Breast epithelium (tissue), 4 donors: ENCODE data around the gene LLGL1. TPM values are rescaled to one million over a fixed set of nuclear protein-coding genes. Genes with fewer than 3 reads are reported as not detected.
A peak's percentile ranks its signal among the peaks of the same experiment; 100 is the strongest.

Experiments
- DNase-seq, 2 donors: peaks; one replicate each; pipeline ENCODE4 v3.0.0-alpha.2; 2019; ENCODE audit warnings: low spot score in 2 of 2
- H3K27ac ChIP-seq, 2 donors: fragments of 200-600 bp; sonication (generic) in 1 of 2; one replicate each; pipeline ENCODE4 v1.5.1; 2016 to 2019; ENCODE audit warnings: mild to moderate bottlenecking in 1 of 2
- H3K27me3 ChIP-seq, 2 donors: fragments of 200-600 bp; sonication (generic) in 1 of 2; one replicate each; pipeline versions ENCODE4 v1.5.1 to v1.6.0; 2017 to 2019; ENCODE audit warnings: control low read depth in 1 of 2, mild to moderate bottlenecking in 1 of 2
- H3K36me3 ChIP-seq: fragments of 200-600 bp; one replicate; pipeline ENCODE4 v1.5.1; 2019
- H3K4me1 ChIP-seq, 2 donors: fragments of 200-600 bp; sonication (generic); one replicate each; pipeline ENCODE4 v1.5.1; 2016 to 2019; ENCODE audit warnings: control low read depth in 1 of 2
- H3K4me3 ChIP-seq, 3 donors: fragments of 200-600 bp; sonication (generic); 1 replicate in 2 of 3; 2 replicates in 1 of 3; pipeline ENCODE4 v1.5.1; 2016 to 2019; ENCODE audit warnings: mild to moderate bottlenecking in 3 of 3, moderate library complexity in 2 of 3
- H3K9me3 ChIP-seq, 2 donors: fragments of 200-600 bp; sonication (generic) in 1 of 2; one replicate each; pipeline ENCODE4 v1.5.1; 2016 to 2019; ENCODE audit warnings: control low read depth in 1 of 2
- POLR2A ChIP-seq: fragments of 450-650 bp; IDR thresholded peaks from one replicate; pipeline ENCODE4 v1.6.1; 2016; ENCODE audit warnings: antibody characterized with exemption, mild to moderate bottlenecking, moderate library complexity
- POLR2AphosphoS5 ChIP-seq, 3 donors: sonication (generic); formaldehyde crosslinking; IDR thresholded peaks; one replicate each; pipeline ENCODE4 v1.6.1; 2017; ENCODE audit warnings: antibody characterized with exemption in 3 of 3
- intact Hi-C: fragments of 100-400 bp; cut with DNase I; formaldehyde crosslinking; loops from one replicate; pipeline ENCODE4 v1.15.1; 2023; ENCODE audit warnings: low total_unique reads
- total RNA-seq, 3 donors: library from RNA; depleted of rRNA; stranded (reverse); fragments of >200 nt; gene quantifications; one replicate each; pipeline ENCODE4 v1.1.0, GENCODE V29; 2016
- TF ChIP-seq, protein P1 (sequence below), 3 donors: fragments of 450-650 bp; IDR thresholded peaks; one replicate each; pipeline ENCODE4 v1.5.1; 2016 to 2017; ENCODE audit warnings: antibody characterized with exemption in 3 of 3, mild to moderate bottlenecking in 3 of 3, moderate library complexity in 3 of 3

Gene LLGL1
- total RNA-seq, 3 donors from 2014 or later: 16.0 to 21.6 (median 18.4) TPM

DNA sequence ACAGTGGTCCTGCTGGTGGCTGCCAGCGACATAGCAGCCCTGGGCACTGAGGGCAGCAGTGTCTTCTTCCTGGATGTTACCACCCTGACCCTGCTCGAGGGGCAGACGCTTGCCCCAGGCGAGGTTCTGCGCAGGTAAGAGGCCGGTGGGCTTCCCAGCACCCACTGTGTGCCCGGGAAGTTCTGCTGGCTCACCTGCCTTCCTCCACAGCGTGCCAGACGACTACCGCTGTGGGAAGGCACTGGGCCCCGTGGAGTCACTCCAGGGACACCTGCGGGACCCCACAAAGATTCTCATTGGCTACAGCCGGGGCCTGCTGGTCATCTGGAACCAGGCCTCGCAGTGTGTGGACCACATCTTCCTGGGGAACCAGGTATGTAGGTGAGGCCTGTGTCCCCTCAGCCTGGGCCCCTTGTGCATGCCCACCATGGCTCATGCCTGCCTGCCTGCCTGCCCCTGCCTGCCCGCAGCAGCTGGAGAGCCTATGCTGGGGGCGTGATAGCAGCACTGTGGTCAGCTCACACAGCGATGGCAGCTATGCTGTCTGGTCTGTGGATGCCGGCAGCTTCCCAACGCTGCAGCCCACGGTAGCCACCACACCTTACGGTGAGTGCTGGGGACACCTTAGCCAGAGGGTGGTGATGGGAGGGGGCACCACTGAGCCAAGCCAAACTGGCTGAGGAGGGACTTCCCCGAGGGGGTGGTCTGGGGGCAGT lies 8.5 kb downstream of the LLGL1 start:
- no peaks in the 10 kb centered on the region for H3K27me3 ChIP-seq
- no peak overlapping the region for H3K27ac ChIP-seq
- peaks cover 0 to 6% of the 10 kb centered on the region in 2 donors for H3K4me1 ChIP-seq
- no peaks in the 10 kb centered on the region for H3K36me3 ChIP-seq
- no peak overlapping the region for H3K4me3 ChIP-seq
- TF ChIP-seq, protein P1, sequence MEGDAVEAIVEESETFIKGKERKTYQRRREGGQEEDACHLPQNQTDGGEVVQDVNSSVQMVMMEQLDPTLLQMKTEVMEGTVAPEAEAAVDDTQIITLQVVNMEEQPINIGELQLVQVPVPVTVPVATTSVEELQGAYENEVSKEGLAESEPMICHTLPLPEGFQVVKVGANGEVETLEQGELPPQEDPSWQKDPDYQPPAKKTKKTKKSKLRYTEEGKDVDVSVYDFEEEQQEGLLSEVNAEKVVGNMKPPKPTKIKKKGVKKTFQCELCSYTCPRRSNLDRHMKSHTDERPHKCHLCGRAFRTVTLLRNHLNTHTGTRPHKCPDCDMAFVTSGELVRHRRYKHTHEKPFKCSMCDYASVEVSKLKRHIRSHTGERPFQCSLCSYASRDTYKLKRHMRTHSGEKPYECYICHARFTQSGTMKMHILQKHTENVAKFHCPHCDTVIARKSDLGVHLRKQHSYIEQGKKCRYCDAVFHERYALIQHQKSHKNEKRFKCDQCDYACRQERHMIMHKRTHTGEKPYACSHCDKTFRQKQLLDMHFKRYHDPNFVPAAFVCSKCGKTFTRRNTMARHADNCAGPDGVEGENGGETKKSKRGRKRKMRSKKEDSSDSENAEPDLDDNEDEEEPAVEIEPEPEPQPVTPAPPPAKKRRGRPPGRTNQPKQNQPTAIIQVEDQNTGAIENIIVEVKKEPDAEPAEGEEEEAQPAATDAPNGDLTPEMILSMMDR (IDR thresholded peaks at IDR 0.05): no peak
- TF ChIP-seq POLR2AphosphoS5 (IDR thresholded peaks at IDR 0.05): no peak
- no peak for DNase-seq
- no peaks in the 10 kb centered on the region for H3K9me3 ChIP-seq
- intact Hi-C loops: no loop called here

DNA sequence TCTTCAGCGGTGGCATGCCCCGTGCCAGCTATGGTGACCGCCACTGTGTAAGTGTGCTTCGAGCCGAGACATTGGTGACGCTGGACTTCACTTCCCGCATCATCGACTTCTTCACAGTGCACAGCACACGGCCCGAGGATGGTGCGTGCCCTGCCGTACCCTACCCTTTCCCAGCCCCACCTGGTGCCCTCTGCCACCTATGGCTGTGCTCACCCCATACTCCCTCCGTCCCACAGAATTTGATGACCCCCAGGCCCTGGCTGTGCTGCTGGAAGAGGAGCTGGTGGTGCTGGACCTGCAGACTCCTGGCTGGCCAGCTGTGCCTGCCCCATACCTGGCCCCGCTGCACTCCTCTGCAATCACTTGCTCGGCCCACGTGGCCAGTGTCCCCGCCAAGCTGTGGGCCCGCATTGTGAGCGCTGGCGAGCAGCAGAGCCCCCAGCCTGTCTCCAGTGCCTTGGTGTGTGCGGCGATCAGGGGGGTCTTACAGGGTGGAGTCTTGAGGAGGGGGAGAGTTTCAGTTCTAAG lies 9.5 kb downstream of the LLGL1 start:
- intact Hi-C loops: no loop called here
- TF ChIP-seq POLR2A (no peak), POLR2AphosphoS5 (IDR thresholded peaks at IDR 0.05) (no peak)
- TF ChIP-seq, protein P1 (IDR thresholded peaks at IDR 0.05): no peak
- no peak for DNase-seq
- Histone ChIP-seq H3K9me3 (no peaks in the 10 kb centered on the region), H3K27me3 (no peaks in the 10 kb centered on the region), H3K36me3 (no peaks in the 10 kb centered on the region), H3K4me3 (no peak overlapping the region), H3K27ac (peak overlapping the region; percentile 83 to 89), H3K4me1 (peaks cover 0 to 6% of the 10 kb centered on the region in 2 donors)

DNA sequence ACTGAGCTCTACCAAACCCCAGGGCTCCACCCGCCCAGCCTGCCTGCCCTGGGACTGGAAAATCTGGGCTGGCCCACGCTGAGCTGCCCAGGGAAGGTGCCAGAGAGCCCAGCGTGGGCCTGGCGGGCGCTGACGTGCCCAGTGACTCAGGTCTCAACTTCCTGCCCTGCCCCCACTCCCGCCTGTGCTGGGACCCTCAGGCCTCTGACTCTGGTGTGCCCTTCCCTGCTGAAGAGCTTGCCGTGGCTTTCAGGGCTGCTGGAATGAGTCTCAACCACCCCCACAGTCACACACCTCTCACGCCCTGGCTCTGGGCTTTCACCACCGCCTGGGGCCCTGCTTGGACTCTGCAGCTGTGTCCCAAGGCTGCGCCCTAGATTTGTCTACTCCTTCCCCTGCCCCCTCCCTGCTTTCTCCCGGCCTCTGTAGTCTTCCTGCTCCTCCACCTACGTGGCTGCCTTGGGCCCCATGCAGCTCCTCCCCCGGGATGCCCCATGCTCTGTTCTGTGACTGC lies 10.4 kb downstream of the LLGL1 start:
- Histone ChIP-seq H3K36me3 (no peaks in the 10 kb centered on the region), H3K4me3 (no peak overlapping the region), H3K27me3 (no peaks in the 10 kb centered on the region), H3K27ac (peak overlapping the region; percentile 83 to 89), H3K9me3 (no peaks in the 10 kb centered on the region), H3K4me1 (peaks cover 0 to 6% of the 10 kb centered on the region in 2 donors)
- TF ChIP-seq, protein P1 (IDR thresholded peaks at IDR 0.05): no peak
- DNase-seq: peak in 1 of 2 donors; percentile 61
- intact Hi-C loops: no loop called here

DNA sequence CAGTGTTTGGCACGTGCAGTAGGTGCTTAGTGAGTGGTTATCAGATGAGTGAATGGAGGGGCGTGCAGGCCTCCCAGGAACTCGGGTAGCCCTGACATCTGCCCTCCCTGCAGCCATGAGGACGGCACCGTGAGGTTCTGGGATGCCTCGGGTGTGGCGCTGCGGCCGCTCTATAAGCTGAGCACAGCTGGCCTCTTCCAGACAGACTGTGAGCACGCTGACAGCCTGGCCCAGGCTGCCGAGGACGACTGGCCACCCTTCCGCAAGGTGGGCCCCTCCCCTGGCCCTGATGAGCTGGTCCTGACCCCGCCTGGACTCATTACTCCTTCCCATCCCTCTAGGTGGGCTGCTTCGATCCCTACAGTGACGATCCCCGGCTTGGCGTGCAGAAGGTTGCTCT lies 11.1 kb downstream of the LLGL1 start:
- Histone ChIP-seq H3K4me1 (peaks cover 0 to 6% of the 10 kb centered on the region in 2 donors), H3K27ac (no peak overlapping the region), H3K4me3 (no peak overlapping the region), H3K36me3 (no peaks in the 10 kb centered on the region), H3K9me3 (no peaks in the 10 kb centered on the region), H3K27me3 (no peaks in the 10 kb centered on the region)
- intact Hi-C loops: no loop called here
- TF ChIP-seq POLR2AphosphoS5 (IDR thresholded peaks at IDR 0.05): no peak
- TF ChIP-seq POLR2A: no peak
- TF ChIP-seq, protein P1 (IDR thresholded peaks at IDR 0.05): no peak
- no peak for DNase-seq

DNA sequence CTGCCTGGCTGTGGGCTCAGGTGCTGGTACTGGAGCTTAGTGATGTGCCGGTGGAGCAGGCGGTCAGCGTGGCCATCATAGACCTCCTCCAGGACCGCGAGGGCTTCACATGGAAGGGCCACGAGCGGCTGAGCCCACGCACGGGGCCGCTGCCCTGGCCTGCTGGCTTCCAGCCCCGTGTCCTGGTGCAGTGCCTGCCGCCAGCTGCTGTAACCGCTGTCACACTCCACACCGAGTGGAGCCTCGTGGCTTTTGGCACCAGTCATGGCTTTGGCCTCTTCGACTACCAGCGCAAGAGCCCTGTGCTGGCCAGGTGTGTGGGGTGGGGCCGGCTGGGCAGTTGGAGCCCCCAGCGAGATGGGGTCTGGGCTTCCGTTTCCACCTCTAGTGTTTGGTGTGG lies 12.0 kb downstream of the LLGL1 start:
- H3K4me1 ChIP-seq: peaks cover 0 to 6% of the 10 kb centered on the region in 2 donors
- H3K27ac ChIP-seq: no peak overlapping the region
- H3K9me3 ChIP-seq: no peaks in the 10 kb centered on the region
- no peak for TF ChIP-seq POLR2A
- no peak for TF ChIP-seq POLR2AphosphoS5 (IDR thresholded peaks at IDR 0.05)
- TF ChIP-seq, protein P1 (IDR thresholded peaks at IDR 0.05): no peak
- no peak for DNase-seq
- H3K4me3 ChIP-seq: no peak overlapping the region
- H3K36me3 ChIP-seq: no peaks in the 10 kb centered on the region
- H3K27me3 ChIP-seq: no peaks in the 10 kb centered on the region
- intact Hi-C loops: no loop called here
